ENCODE results near the gene ARID2. TPM values are rescaled to one million over a fixed set of nuclear protein-coding genes. Genes with fewer than 3 reads are reported as not detected.

Gene ARID2
- total and polyA plus RNA-seq, 4 donors: 1.8 to 17.8 (median 13.2) TPM

DNA sequence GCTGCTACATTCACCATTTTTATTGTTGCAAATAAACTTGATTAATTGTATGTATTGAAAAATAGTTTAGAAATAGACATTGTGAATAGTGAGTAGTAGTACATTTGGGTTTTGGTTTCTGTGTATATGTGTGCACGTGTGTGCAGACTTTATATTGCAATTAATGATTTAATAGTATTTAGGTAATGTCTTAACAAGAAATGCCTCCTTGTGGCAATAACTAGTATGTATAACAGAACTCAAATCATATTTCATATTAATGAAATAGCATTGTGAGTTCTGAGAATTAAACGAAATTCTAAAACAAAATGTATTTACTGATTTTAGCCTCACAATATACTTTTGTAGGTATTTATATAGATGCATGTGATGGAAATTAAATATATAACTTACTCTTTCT is 160.8 kb downstream of the ARID2 start:
- Histone ChIP-seq H3K9me3 (ENCODE audit: control insufficient read depth in 4 of 4, low read length in 3 of 4) (no peaks in the 10 kb centered on the region), H3K4me3 (ENCODE audit: low read depth in 1 of 3, low read length in 3 of 3) (no peak overlapping the region), H3K4me1 (ENCODE audit: control insufficient read depth in 4 of 4, insufficient read depth in 4 of 4, low read length in 3 of 4) (no peaks in the 10 kb centered on the region), H3K27ac (ENCODE audit: low read depth in 1 of 2, low read length in 2 of 2) (no peak overlapping the region), H3K27me3 (ENCODE audit: control insufficient read depth in 4 of 4, insufficient read depth in 4 of 4, low read length in 3 of 4) (no peaks in the 10 kb centered on the region), H3K36me3 (ENCODE audit: control insufficient read depth in 4 of 4, insufficient read depth in 3 of 4, low read depth in 1 of 4, low read length in 3 of 4) (peaks cover 2 to 26% (median 16%) of the 10 kb centered on the region in 4 donors), H3K9ac (ENCODE audit: low read depth in 1 of 2, low read length in 2 of 2) (no peak overlapping the region)
- WGBS: 93% methylated on average over 2 of the region's 2 CpGs
- TF ChIP-seq HNF4G (IDR thresholded peaks at IDR 0.05): no peak
- TF ChIP-seq EGR1 (IDR thresholded peaks at IDR 0.05; ENCODE audit: low read depth in 2 of 2): no peak
- no peak for TF ChIP-seq TAF1 (conservative IDR thresholded peaks at IDR 0.05)
- TF ChIP-seq, protein P1, sequence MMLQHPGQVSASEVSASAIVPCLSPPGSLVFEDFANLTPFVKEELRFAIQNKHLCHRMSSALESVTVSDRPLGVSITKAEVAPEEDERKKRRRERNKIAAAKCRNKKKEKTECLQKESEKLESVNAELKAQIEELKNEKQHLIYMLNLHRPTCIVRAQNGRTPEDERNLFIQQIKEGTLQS (IDR thresholded peaks at IDR 0.05): no peak
- no peak for TF ChIP-seq FOXA2 (IDR thresholded peaks at IDR 0.05)
- TF ChIP-seq GABPA (IDR thresholded peaks at IDR 0.05 in 1 of 2, conservative IDR thresholded peaks at IDR 0.05 in 1 of 2): no peak
- DNase-seq (ENCODE audit: low spot score): no peak

DNA sequence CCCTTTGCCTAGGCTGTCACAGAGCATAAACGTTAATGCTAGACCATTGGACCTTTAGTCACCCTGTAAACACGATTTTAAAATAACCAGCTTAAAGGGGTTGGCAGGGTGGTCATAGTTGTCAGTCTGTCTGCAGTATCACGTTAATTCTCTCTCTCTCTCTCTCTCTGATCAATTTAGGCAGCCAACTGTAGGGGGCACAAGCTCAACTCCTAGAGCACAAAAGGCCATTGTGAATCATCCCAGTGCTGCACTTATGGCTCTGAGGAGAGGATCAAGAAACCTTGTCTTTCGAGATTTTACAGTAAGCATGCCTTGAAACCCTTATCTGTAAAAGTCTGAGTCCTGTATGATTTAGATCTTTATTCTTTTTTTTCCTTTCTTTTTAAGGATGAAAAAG is 163.7 kb downstream of the ARID2 start:
- no peaks in the 10 kb centered on the region for H3K27me3 ChIP-seq (ENCODE audit: control insufficient read depth in 4 of 4, insufficient read depth in 4 of 4, low read length in 3 of 4)
- H3K4me1 ChIP-seq (ENCODE audit: control insufficient read depth in 4 of 4, insufficient read depth in 4 of 4, low read length in 3 of 4): no peaks in the 10 kb centered on the region
- WGBS: 82% methylated on average over 4 of the region's 4 CpGs
- DNase-seq (ENCODE audit: low spot score): no peak
- H3K27ac ChIP-seq (ENCODE audit: low read depth in 1 of 2, low read length in 2 of 2): no peak overlapping the region
- peaks cover 6 to 25% (median 23%) of the 10 kb centered on the region in 4 donors for H3K36me3 ChIP-seq (ENCODE audit: control insufficient read depth in 4 of 4, insufficient read depth in 3 of 4, low read depth in 1 of 4, low read length in 3 of 4)
- no peaks in the 10 kb centered on the region for H3K9me3 ChIP-seq (ENCODE audit: control insufficient read depth in 4 of 4, low read length in 3 of 4)
- TF ChIP-seq TAF1 (conservative IDR thresholded peaks at IDR 0.05) (no peak), SP1 (IDR thresholded peaks at IDR 0.05) (no peak), RXRA (IDR thresholded peaks at IDR 0.05) (no peak), HNF4A (conservative IDR thresholded peaks at IDR 0.05) (no peak), FOXA2 (IDR thresholded peaks at IDR 0.05) (no peak), YY1 (IDR thresholded peaks at IDR 0.05) (no peak), HNF4G (IDR thresholded peaks at IDR 0.05) (no peak), GABPA (IDR thresholded peaks at IDR 0.05 in 1 of 2, conservative IDR thresholded peaks at IDR 0.05 in 1 of 2) (no peak), NR2F2 (IDR thresholded peaks at IDR 0.05) (no peak), FOXA1 (IDR thresholded peaks at IDR 0.05) (no peak), JUND (IDR thresholded peaks at IDR 0.05) (no peak), EGR1 (IDR thresholded peaks at IDR 0.05; ENCODE audit: low read depth in 2 of 2) (no peak), RAD21 (IDR thresholded peaks at IDR 0.05) (no peak)
- TF ChIP-seq, protein P2, sequence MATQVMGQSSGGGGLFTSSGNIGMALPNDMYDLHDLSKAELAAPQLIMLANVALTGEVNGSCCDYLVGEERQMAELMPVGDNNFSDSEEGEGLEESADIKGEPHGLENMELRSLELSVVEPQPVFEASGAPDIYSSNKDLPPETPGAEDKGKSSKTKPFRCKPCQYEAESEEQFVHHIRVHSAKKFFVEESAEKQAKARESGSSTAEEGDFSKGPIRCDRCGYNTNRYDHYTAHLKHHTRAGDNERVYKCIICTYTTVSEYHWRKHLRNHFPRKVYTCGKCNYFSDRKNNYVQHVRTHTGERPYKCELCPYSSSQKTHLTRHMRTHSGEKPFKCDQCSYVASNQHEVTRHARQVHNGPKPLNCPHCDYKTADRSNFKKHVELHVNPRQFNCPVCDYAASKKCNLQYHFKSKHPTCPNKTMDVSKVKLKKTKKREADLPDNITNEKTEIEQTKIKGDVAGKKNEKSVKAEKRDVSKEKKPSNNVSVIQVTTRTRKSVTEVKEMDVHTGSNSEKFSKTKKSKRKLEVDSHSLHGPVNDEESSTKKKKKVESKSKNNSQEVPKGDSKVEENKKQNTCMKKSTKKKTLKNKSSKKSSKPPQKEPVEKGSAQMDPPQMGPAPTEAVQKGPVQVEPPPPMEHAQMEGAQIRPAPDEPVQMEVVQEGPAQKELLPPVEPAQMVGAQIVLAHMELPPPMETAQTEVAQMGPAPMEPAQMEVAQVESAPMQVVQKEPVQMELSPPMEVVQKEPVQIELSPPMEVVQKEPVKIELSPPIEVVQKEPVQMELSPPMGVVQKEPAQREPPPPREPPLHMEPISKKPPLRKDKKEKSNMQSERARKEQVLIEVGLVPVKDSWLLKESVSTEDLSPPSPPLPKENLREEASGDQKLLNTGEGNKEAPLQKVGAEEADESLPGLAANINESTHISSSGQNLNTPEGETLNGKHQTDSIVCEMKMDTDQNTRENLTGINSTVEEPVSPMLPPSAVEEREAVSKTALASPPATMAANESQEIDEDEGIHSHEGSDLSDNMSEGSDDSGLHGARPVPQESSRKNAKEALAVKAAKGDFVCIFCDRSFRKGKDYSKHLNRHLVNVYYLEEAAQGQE (IDR thresholded peaks at IDR 0.05): no peak
- TF ChIP-seq, protein P1 (IDR thresholded peaks at IDR 0.05): no peak
- TF ChIP-seq, protein P3, sequence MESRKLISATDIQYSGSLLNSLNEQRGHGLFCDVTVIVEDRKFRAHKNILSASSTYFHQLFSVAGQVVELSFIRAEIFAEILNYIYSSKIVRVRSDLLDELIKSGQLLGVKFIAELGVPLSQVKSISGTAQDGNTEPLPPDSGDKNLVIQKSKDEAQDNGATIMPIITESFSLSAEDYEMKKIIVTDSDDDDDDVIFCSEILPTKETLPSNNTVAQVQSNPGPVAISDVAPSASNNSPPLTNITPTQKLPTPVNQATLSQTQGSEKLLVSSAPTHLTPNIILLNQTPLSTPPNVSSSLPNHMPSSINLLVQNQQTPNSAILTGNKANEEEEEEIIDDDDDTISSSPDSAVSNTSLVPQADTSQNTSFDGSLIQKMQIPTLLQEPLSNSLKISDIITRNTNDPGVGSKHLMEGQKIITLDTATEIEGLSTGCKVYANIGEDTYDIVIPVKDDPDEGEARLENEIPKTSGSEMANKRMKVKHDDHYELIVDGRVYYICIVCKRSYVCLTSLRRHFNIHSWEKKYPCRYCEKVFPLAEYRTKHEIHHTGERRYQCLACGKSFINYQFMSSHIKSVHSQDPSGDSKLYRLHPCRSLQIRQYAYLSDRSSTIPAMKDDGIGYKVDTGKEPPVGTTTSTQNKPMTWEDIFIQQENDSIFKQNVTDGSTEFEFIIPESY (IDR thresholded peaks at IDR 0.05): no peak
- TF ChIP-seq, protein P4, sequence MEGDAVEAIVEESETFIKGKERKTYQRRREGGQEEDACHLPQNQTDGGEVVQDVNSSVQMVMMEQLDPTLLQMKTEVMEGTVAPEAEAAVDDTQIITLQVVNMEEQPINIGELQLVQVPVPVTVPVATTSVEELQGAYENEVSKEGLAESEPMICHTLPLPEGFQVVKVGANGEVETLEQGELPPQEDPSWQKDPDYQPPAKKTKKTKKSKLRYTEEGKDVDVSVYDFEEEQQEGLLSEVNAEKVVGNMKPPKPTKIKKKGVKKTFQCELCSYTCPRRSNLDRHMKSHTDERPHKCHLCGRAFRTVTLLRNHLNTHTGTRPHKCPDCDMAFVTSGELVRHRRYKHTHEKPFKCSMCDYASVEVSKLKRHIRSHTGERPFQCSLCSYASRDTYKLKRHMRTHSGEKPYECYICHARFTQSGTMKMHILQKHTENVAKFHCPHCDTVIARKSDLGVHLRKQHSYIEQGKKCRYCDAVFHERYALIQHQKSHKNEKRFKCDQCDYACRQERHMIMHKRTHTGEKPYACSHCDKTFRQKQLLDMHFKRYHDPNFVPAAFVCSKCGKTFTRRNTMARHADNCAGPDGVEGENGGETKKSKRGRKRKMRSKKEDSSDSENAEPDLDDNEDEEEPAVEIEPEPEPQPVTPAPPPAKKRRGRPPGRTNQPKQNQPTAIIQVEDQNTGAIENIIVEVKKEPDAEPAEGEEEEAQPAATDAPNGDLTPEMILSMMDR (IDR thresholded peaks at IDR 0.05; ENCODE audit: low read depth, low read length, missing input control): no peak
- TF ChIP-seq, protein P5, sequence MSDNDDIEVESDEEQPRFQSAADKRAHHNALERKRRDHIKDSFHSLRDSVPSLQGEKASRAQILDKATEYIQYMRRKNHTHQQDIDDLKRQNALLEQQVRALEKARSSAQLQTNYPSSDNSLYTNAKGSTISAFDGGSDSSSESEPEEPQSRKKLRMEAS (IDR thresholded peaks at IDR 0.05): no peak
- H3K4me3 ChIP-seq (ENCODE audit: low read depth in 1 of 3, low read length in 3 of 3): no peak overlapping the region
- no peak overlapping the region for H3K9ac ChIP-seq (ENCODE audit: low read depth in 1 of 2, low read length in 2 of 2)
